ENCODE measurements around the gene ANTXR1.

Gene ANTXR1

DNA sequence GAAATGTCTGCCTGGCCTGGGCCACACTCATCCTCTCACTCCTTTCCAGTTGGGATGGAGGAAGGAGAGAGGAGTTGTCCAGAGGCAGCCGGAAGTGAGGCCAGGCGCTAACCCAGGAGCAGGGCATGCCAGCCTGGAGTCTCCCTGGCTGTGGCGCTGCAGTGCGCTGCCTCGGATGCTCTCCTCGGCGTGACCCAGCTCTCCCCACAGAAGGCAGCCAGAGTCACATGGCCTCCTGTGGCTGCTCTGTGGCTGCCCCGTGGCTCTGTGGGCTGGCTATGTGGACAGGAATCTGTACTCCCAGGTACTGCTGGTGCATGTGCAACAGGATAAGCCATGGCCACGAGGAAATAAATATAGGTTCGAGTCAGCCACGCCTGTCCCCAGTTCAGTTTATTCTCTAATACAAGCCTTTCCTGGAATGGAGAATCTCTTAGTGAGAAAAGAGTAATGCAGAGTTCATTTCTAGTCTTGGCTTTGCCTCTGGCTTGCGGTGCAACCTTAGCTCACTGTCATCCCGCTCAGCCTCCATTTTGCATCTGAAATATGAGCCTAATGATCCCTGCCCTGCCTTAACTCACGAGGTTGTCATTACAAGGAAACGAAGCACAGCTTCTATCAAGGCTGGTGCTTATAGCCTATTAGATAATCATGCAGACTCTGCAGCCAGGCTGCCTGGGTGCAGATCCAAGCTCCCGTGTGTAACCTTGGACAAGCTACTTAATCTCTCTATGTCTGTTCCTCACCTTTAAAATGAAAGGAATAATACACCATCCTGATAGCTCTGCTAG is 106.3 kb downstream of the ANTXR1 start:
- DNase-seq (ENCODE audit: low read depth) = no peak
- TF ChIP-seq, protein P1, sequence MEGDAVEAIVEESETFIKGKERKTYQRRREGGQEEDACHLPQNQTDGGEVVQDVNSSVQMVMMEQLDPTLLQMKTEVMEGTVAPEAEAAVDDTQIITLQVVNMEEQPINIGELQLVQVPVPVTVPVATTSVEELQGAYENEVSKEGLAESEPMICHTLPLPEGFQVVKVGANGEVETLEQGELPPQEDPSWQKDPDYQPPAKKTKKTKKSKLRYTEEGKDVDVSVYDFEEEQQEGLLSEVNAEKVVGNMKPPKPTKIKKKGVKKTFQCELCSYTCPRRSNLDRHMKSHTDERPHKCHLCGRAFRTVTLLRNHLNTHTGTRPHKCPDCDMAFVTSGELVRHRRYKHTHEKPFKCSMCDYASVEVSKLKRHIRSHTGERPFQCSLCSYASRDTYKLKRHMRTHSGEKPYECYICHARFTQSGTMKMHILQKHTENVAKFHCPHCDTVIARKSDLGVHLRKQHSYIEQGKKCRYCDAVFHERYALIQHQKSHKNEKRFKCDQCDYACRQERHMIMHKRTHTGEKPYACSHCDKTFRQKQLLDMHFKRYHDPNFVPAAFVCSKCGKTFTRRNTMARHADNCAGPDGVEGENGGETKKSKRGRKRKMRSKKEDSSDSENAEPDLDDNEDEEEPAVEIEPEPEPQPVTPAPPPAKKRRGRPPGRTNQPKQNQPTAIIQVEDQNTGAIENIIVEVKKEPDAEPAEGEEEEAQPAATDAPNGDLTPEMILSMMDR (IDR thresholded peaks at IDR 0.05; ENCODE audit: control insufficient read depth, extremely low read depth, insufficient read depth) = no peak
- H3K4me3 ChIP-seq (ENCODE audit: low read depth, low read length) = no peak overlapping the region

DNA sequence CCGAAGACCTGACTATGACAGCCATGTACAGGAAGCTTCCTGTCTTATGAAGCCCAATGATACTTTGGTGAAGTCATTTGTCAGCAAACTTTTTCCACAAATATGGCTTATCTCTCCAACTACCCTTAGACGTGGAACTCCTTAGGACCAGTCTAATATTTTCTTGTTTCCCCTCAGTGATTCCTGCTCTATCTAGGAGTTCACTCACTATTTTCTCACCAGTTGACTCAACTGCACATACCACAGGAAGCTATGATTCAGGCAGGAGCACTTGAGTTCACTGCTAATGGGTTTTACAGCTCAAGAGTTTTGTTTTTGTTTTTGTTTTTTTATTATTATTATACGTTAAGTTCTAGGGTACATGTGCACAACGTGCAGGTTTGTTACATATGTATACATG is 109.3 kb downstream of the ANTXR1 start:
- no peak for DNase-seq (ENCODE audit: low read depth)
- TF ChIP-seq, protein P1 (IDR thresholded peaks at IDR 0.05; ENCODE audit: control insufficient read depth, extremely low read depth, insufficient read depth) = no peak
- no peak overlapping the region for H3K4me3 ChIP-seq (ENCODE audit: low read depth, low read length)

DNA sequence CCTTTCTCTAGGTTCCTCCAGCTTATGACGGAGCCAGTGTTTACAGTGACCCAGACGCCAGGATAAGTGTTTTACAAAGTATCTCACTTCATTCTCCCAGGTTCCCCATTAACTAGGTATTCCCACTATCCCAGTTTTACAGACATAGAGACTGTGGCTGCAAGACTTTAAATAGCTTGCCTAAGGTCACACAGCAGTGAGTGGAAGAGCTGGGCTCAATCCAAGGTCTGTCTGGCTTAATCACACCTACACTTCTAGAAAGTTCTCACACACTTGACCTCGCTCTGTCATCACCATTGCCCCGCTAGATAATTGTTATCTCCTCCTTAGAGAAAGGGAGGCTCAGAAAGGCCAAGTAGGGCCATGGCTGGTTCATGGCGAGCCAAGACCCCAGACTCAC is 110.2 kb downstream of the ANTXR1 start:
- TF ChIP-seq, protein P1 (IDR thresholded peaks at IDR 0.05; ENCODE audit: control insufficient read depth, extremely low read depth, insufficient read depth) = no peak
- DNase-seq (ENCODE audit: low read depth) = no peak
- H3K4me3 ChIP-seq (ENCODE audit: low read depth, low read length) = no peak overlapping the region

- TF ChIP-seq, protein P1 (IDR thresholded peaks at IDR 0.05; ENCODE audit: control insufficient read depth, extremely low read depth, insufficient read depth) = no peak
- H3K4me3 ChIP-seq (ENCODE audit: low read depth, low read length) = no peak overlapping the region
- DNase-seq (ENCODE audit: low read depth) = no peak
Observed at GRCh38 chr2:69124343-69124742, 111.4 kb downstream of the ANTXR1 start.

DNA sequence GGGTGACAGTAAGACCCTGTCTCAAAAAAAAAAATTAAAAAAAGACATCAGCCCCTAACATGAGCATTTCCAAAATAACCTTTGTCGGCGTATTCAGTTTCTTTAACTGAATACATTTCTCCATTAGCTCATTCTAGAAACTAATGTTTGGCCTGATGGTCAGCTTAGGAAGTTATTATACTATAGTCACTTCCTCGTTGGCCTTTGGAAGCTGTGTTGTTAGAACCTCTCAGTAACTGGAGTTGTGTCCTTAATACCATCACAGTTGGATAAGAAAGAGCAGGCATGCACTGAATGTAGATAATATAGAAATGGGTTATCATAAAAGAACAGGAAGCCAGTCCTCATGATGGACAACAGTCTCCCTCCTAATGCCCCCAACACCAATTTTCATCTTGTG is 112.8 kb downstream of the ANTXR1 start:
- no peak overlapping the region for H3K4me3 ChIP-seq (ENCODE audit: low read depth, low read length)
- no peak for DNase-seq (ENCODE audit: low read depth)
- TF ChIP-seq, protein P1 (IDR thresholded peaks at IDR 0.05; ENCODE audit: control insufficient read depth, extremely low read depth, insufficient read depth) = no peak

- no peak for DNase-seq (ENCODE audit: low read depth)
- TF ChIP-seq, protein P1 (IDR thresholded peaks at IDR 0.05; ENCODE audit: control insufficient read depth, extremely low read depth, insufficient read depth) = no peak
- H3K4me3 ChIP-seq (ENCODE audit: low read depth, low read length) = no peak overlapping the region
Observed at GRCh38 chr2:69126341-69126740, 113.4 kb downstream of the ANTXR1 start.

- TF ChIP-seq, protein P1 (IDR thresholded peaks at IDR 0.05; ENCODE audit: control insufficient read depth, extremely low read depth, insufficient read depth) = no peak
- no peak for DNase-seq (ENCODE audit: low read depth)
- no peak overlapping the region for H3K4me3 ChIP-seq (ENCODE audit: low read depth, low read length)
Observed at GRCh38 chr2:69131452-69131851, 118.5 kb downstream of the ANTXR1 start.
